BLaER1 (cell line): ENCODE data around the gene REPS2.

ENCODE experiments used
- H3K27ac ChIP-seq: shearing (Covaris generic); formaldehyde crosslinking; 2 replicates; pipeline ENCODE4 v1.8.1; 2022
- H3K27me3 ChIP-seq: shearing (Covaris generic); formaldehyde crosslinking; 2 replicates; pipeline ENCODE4 v1.8.1; 2022
- H3K36me3 ChIP-seq: shearing (Covaris generic); formaldehyde crosslinking; 2 replicates; pipeline ENCODE4 v1.8.1; 2022
- H3K4me1 ChIP-seq: shearing (Covaris generic); formaldehyde crosslinking; 2 replicates; pipeline ENCODE4 v1.8.1; 2022
- H3K4me2 ChIP-seq: shearing (Covaris generic); formaldehyde crosslinking; 2 replicates; pipeline ENCODE4 v1.8.1; 2022
- H3K4me3 ChIP-seq: shearing (Covaris generic); formaldehyde crosslinking; 2 replicates; pipeline ENCODE4 v1.8.1; 2022
- H3K9ac ChIP-seq: shearing (Covaris generic); formaldehyde crosslinking; 2 replicates; pipeline ENCODE4 v1.8.1; 2022
- H3K9me3 ChIP-seq: shearing (Covaris generic); formaldehyde crosslinking; 2 replicates; pipeline ENCODE4 v1.8.1; 2022
- H4K20me1 ChIP-seq: shearing (Covaris generic); formaldehyde crosslinking; 2 replicates; pipeline ENCODE4 v1.8.1; 2022
- Cebpa-rat ChIP-seq: shearing (Covaris generic); IDR thresholded peaks from 2 replicates; pipeline ENCODE4 v1.8.1; 2022

Gene REPS2

DNA sequence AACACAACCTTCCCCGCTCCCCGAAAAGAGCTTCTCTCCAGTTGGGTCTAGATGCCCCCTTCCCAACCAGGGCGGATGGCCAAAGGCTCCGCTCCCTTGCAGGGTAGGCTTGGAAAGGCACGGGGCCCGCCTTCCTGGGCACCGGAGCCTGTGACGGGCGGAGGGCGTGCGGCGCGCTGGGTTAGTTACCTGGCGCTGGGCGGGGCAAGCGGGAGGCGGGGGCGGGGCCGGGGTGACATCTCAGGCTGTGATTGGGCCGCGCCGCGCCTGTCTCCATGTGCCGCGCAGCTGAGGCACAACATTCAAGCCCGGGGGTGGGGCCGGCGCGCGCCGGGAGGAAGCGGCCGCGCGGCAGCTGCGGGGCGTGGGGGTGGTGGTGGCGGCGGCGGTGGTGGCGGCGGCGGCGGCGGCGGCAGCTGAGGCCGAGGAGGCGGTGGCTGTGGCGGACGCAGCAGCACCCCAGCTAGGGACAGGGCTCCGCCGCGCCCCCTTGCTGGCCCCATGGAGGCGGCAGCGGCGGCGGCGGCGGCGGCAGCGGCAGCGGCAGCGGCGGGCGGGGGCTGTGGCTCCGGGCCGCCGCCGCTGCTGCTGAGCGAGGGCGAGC lies at the start of gene REPS2:
TSS of gene REPS2 (plus strand) at position 298 of the 604 bp plus-strand sequence. CDS start at position 502, 204 bp downstream.
- peaks cover 8% of the 10 kb centered on the region for H3K4me1 ChIP-seq
- no peaks in the 10 kb centered on the region for H3K36me3 ChIP-seq
- peak within 1 kb of the TSS; percentile 65; the same call in 1 of the 2 replicates for H3K9ac ChIP-seq
- no peaks in the 10 kb centered on the region for H4K20me1 ChIP-seq
- no peak for TF ChIP-seq Cebpa-rat
- no peak within 1 kb of the TSS for H3K27ac ChIP-seq
- H3K4me3 ChIP-seq, result peak within 1 kb of the TSS; percentile 74
- H3K27me3 ChIP-seq, result peaks cover 51% of the 10 kb centered on the region
- H3K9me3 ChIP-seq, result peaks cover 10% of the 10 kb centered on the region; the same call in 1 of the 2 replicates
- H3K4me2 ChIP-seq, result peak within 1 kb of the TSS; percentile 89

DNA sequence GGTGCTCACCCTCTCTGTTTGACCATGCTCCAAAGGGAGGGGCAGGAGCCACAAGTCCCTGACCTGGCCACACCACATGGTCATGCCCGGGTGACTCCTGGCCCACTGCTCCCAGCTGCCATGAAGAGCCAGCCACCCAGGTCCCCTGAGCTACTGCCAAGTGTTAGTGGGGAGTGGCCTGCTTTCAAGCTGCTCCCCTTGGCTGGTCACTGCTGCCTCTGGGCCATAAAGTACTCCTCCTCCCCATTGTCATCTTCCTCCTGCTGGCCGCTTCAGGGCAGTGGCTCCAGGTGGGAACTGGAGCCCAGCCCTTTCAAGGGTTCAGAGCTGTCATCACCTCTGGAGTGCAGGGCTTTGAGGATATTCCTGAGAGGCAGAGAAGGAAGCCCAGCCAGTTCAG lies 49.0 kb upstream of the REPS2 start:
- no peak overlapping the region for H3K27ac ChIP-seq
- H3K9ac ChIP-seq, result no peak overlapping the region
- no peaks in the 10 kb centered on the region for H4K20me1 ChIP-seq
- no peak overlapping the region for H3K4me3 ChIP-seq
- no peak overlapping the region for H3K4me2 ChIP-seq
- H3K9me3 ChIP-seq, result no peaks in the 10 kb centered on the region
- no peaks in the 10 kb centered on the region for H3K36me3 ChIP-seq
- no peak for TF ChIP-seq Cebpa-rat
- H3K27me3 ChIP-seq, result peaks cover 24% of the 10 kb centered on the region
- H3K4me1 ChIP-seq, result no peaks in the 10 kb centered on the region

DNA sequence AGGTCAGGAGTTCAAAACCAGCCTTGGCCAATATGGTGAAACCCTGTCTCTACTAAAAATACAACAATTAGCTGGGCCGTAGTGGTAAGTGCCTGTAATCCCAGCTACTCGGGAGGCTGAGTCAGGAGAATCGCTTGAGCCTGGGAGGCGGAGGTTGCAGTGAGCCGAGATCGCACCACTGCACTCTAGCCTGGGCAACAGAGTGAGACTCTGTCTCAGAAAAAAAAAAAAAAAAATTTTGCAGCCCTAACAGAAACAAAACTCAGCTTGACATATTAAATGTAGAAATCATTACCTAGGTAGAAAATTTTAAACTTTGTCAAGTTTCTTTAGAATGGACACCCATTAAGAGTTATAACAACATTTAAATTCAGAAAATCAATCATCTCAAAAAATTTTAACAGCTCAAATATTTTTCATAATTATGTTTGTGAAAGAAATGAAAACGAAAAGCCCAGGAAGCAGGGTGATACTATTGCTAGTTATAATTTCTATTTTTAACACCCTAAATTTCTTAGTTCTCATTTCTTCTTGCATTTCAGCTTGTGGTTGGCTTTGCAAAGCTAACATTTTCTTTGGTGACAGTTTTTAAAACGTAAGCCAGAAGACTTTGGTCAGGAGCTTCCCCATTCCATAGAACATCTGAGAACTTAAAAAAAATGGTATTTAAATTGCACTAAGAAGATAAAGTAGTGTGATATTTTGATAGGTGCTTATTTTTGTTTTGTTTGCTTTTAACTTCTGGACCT lies 43.0 kb upstream of the REPS2 start:
- no peaks in the 10 kb centered on the region for H3K4me1 ChIP-seq
- no peaks in the 10 kb centered on the region for H4K20me1 ChIP-seq
- TF ChIP-seq Cebpa-rat, result no peak
- H3K9me3 ChIP-seq, result no peaks in the 10 kb centered on the region
- H3K4me2 ChIP-seq, result no peak overlapping the region
- peaks cover 8% of the 10 kb centered on the region; the same call in 1 of the 2 replicates for H3K27me3 ChIP-seq
- no peaks in the 10 kb centered on the region for H3K36me3 ChIP-seq
- no peak overlapping the region for H3K4me3 ChIP-seq
- no peak overlapping the region for H3K27ac ChIP-seq
- no peak overlapping the region for H3K9ac ChIP-seq

DNA sequence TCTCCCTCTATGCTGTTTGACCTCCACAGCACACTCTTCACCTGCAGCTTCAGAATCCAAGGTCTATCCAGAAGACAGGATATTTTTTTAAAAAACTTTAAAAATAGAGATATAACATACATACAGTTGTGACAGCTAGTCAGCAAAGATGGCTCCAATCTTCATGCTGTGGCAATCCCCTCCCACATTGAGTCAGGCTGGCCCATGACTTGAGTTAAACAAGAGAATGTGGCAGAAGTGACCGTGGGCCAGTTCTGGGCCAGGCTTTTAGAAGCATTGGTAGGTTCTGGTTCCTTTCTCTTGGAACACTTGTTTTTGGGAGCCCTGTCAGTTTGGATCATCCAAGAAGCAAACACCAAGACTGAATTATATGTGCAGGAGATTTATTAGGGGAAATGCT lies 36.1 kb upstream of the REPS2 start:
- no peaks in the 10 kb centered on the region for H3K9me3 ChIP-seq
- no peak overlapping the region for H3K4me2 ChIP-seq
- no peaks in the 10 kb centered on the region for H3K4me1 ChIP-seq
- H3K36me3 ChIP-seq, result no peaks in the 10 kb centered on the region
- H3K9ac ChIP-seq, result no peak overlapping the region
- H3K27ac ChIP-seq, result no peak overlapping the region
- H4K20me1 ChIP-seq, result no peaks in the 10 kb centered on the region
- no peak for TF ChIP-seq Cebpa-rat
- H3K4me3 ChIP-seq, result no peak overlapping the region
- peaks cover 6% of the 10 kb centered on the region; the same call in 1 of the 2 replicates for H3K27me3 ChIP-seq

DNA sequence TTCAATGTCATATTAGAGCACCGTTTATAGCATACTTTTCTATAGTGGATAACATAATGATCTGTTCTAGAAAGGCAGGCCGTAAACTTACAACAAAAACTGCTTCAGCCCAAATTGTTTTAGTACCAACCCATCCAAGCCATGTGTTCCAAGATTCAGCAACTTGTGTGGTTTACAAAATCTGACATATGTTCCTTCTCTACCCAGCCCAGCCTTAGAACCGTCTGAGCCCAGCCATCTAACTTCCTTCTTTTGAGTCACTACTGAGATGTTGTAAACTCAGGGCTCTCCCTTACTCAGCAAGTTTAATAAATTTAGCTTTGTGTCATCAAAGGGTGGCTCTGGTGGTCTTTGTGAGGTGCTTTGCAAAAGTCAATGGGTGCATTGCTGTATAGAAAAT lies 32.4 kb upstream of the REPS2 start:
- H3K9ac ChIP-seq, result no peak overlapping the region
- no peaks in the 10 kb centered on the region for H3K36me3 ChIP-seq
- no peak for TF ChIP-seq Cebpa-rat
- no peak overlapping the region for H3K4me3 ChIP-seq
- no peaks in the 10 kb centered on the region for H3K9me3 ChIP-seq
- no peaks in the 10 kb centered on the region for H3K4me1 ChIP-seq
- no peak overlapping the region for H3K4me2 ChIP-seq
- H3K27ac ChIP-seq, result no peak overlapping the region
- H4K20me1 ChIP-seq, result no peaks in the 10 kb centered on the region
- peaks cover 6% of the 10 kb centered on the region; the same call in 1 of the 2 replicates for H3K27me3 ChIP-seq

DNA sequence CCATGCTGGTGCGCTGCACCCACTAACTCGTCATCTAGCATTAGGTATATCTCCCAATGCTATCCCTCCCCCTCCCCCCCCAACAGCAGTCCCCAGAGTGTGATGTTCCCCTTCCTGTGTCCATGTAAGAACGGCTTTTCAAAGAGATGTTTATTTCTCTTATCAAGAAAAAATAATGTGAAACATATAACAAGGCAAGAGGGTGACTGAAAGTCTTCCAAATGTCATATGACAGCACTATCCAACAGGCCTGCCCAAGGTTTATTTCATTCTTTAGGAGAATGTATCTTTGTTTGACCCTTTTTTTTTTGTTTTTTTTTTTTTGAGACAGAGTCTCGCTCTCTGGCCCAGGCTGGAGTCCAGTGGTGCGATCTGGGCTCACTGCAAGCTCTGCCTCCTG lies 29.9 kb upstream of the REPS2 start:
- Histone ChIP-seq H3K9me3 (no peaks in the 10 kb centered on the region), H3K36me3 (no peaks in the 10 kb centered on the region), H3K4me2 (no peak overlapping the region), H3K9ac (no peak overlapping the region), H3K27me3 (peaks cover 6% of the 10 kb centered on the region; the same call in 1 of the 2 replicates), H3K27ac (no peak overlapping the region), H3K4me1 (no peaks in the 10 kb centered on the region), H4K20me1 (no peaks in the 10 kb centered on the region), H3K4me3 (no peak overlapping the region)
- TF ChIP-seq Cebpa-rat, result no peak

DNA sequence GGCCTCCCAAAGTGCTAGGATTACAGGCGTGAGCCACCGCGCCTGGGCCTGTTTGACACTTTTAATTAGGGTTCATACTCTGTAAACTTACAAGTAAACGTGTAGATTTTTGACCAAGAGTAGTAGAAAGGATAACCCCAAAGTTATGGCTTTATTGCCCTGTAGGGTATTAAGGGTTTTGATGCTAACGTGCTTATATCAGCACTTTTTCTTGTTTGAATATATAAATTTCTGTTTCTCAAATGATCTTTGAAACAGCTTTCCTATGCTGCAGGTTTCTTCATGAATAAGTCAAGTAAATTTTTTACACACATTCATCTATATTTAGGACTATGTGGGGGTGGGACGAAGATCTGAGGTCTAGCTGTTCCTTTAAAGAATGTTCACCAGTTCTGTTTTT lies 29.3 kb upstream of the REPS2 start:
- Histone ChIP-seq H3K4me2 (no peak overlapping the region), H3K9ac (no peak overlapping the region), H3K4me3 (no peak overlapping the region), H3K4me1 (no peaks in the 10 kb centered on the region), H3K36me3 (no peaks in the 10 kb centered on the region), H3K9me3 (no peaks in the 10 kb centered on the region), H3K27ac (no peak overlapping the region), H4K20me1 (no peaks in the 10 kb centered on the region), H3K27me3 (peaks cover 6% of the 10 kb centered on the region; the same call in 1 of the 2 replicates)
- TF ChIP-seq Cebpa-rat, result no peak

DNA sequence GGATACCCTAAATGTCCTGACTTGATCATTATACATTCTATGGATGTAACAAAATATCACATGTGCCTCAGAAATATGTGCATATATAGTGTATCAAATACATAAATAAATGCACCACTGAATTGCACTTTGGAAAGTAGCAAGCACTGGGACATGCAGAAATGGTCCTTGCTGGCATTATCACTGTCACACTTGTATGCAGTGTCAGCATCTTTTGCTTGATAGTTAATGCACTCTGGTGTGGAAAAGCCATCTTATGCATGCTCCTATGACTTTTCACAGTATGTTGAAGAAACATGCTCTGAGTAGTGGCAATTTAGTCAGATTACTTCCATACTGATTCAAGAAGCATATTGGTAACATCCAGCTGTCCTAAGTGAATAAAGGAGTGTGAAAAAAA lies 27.5 kb upstream of the REPS2 start:
- no peak for TF ChIP-seq Cebpa-rat
- Histone ChIP-seq H3K27me3 (peaks cover 6% of the 10 kb centered on the region; the same call in 1 of the 2 replicates), H3K36me3 (no peaks in the 10 kb centered on the region), H3K4me3 (no peak overlapping the region), H3K4me2 (no peak overlapping the region), H3K4me1 (no peaks in the 10 kb centered on the region), H4K20me1 (no peaks in the 10 kb centered on the region), H3K9me3 (no peaks in the 10 kb centered on the region), H3K9ac (no peak overlapping the region), H3K27ac (no peak overlapping the region)

DNA sequence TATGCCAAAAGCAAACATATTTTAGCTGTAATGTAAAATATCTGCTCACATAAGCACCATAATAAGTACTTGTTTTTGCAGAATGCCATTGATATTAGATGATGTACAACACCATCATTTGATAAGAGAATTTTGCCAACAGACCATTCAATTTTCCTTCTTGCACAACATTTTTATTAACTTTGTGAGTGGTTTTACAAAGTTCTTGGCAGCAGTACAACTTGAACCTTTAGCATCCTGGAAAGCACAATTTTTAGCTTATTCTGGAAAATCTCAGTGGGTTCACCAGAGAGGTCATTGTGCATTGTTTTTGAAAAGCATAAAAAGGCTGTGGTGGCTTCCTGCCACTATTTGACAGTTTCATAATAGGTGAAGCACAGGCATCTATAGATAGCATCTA lies 26.4 kb upstream of the REPS2 start:
- H4K20me1 ChIP-seq, result no peaks in the 10 kb centered on the region
- no peak overlapping the region for H3K4me3 ChIP-seq
- no peaks in the 10 kb centered on the region for H3K4me1 ChIP-seq
- no peak overlapping the region for H3K9ac ChIP-seq
- H3K9me3 ChIP-seq, result peaks cover 8% of the 10 kb centered on the region
- H3K27ac ChIP-seq, result no peak overlapping the region
- no peak overlapping the region for H3K4me2 ChIP-seq
- no peaks in the 10 kb centered on the region; the same call in 1 of the 2 replicates for H3K27me3 ChIP-seq
- TF ChIP-seq Cebpa-rat, result no peak
- no peaks in the 10 kb centered on the region for H3K36me3 ChIP-seq

DNA sequence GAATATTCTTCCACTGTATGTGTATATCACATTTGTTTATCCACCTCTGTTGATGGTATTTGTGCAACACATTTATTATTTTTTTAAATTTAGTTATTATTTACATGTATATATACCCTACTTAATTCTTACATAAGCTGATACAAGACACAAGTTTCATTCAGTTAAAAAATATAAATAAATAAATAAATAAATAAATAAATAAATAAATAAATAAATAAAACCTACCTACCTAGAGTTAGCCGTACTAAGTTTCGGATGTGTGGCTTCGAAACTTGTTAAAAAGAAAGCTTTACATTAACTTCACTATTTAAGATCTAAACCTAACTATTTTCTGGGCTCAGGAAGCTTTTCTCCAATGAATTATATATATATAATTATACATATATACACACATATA lies 23.3 kb upstream of the REPS2 start:
- no peaks in the 10 kb centered on the region for H3K4me1 ChIP-seq
- peaks cover 9% of the 10 kb centered on the region for H3K9me3 ChIP-seq
- H3K36me3 ChIP-seq, result no peaks in the 10 kb centered on the region
- H3K4me3 ChIP-seq, result no peak overlapping the region
- no peaks in the 10 kb centered on the region for H4K20me1 ChIP-seq
- H3K4me2 ChIP-seq, result no peak overlapping the region
- peaks cover 7% of the 10 kb centered on the region for H3K27me3 ChIP-seq
- no peak for TF ChIP-seq Cebpa-rat
- no peak overlapping the region for H3K27ac ChIP-seq
- H3K9ac ChIP-seq, result no peak overlapping the region
